ENCODE data around the gene RUBCNL.

The RUBCNL gene

GRCh38 chr13:46340631-46341111 is 46.4 kb downstream of the RUBCNL start:
- DNase-seq (ENCODE audit: low spot score): no peak

GRCh38 chr13:46340011-46340410 is 47.0 kb downstream of the RUBCNL start:
- no peak for DNase-seq (ENCODE audit: low spot score)

GRCh38 chr13:46339035-46339666 is 47.9 kb downstream of the RUBCNL start:
- no peak for DNase-seq (ENCODE audit: low spot score)

GRCh38 chr13:46337700-46338099 is 49.4 kb downstream of the RUBCNL start:
- DNase-seq (ENCODE audit: low spot score): no peak

- no peak for DNase-seq (ENCODE audit: low spot score)
Observed at GRCh38 chr13:46334035-46334822, 52.8 kb downstream of the RUBCNL start.

- no peak for DNase-seq (ENCODE audit: low spot score)
Observed at GRCh38 chr13:46332772-46333171, 54.3 kb downstream of the RUBCNL start.

- no peak for DNase-seq (ENCODE audit: low spot score)
Observed at GRCh38 chr13:46329624-46330023, 57.4 kb downstream of the RUBCNL start.

GRCh38 chr13:46327246-46327645 is 59.8 kb downstream of the RUBCNL start:
- DNase-seq (ENCODE audit: low spot score): no peak

GRCh38 chr13:46324976-46325375 is 62.1 kb downstream of the RUBCNL start:
- DNase-seq (ENCODE audit: low spot score): no peak

- no peak for DNase-seq (ENCODE audit: low spot score)
Observed at GRCh38 chr13:46321494-46322225, 65.4 kb downstream of the RUBCNL start.

GRCh38 chr13:46320821-46321220 is 66.2 kb downstream of the RUBCNL start:
- no peak for DNase-seq (ENCODE audit: low spot score)

GRCh38 chr13:46320406-46320805 is 66.6 kb downstream of the RUBCNL start:
- no peak for DNase-seq (ENCODE audit: low spot score)

GRCh38 chr13:46318986-46319385 is 68.1 kb downstream of the RUBCNL start:
- DNase-seq (ENCODE audit: low spot score): no peak

- DNase-seq (ENCODE audit: low spot score): no peak
Observed at GRCh38 chr13:46317120-46317519, 69.9 kb downstream of the RUBCNL start.

GRCh38 chr13:46315491-46316075 is 71.5 kb downstream of the RUBCNL start:
- no peak for DNase-seq (ENCODE audit: low spot score)

- no peak for DNase-seq (ENCODE audit: low spot score)
Observed at GRCh38 chr13:46315036-46315435, 72.0 kb downstream of the RUBCNL start.

GRCh38 chr13:46314587-46314986 is 72.5 kb downstream of the RUBCNL start:
- DNase-seq (ENCODE audit: low spot score): no peak

- DNase-seq (ENCODE audit: low spot score): no peak
Observed at GRCh38 chr13:46313432-46314257, 73.4 kb downstream of the RUBCNL start.

GRCh38 chr13:46313024-46313423 is 74.0 kb downstream of the RUBCNL start:
- no peak for DNase-seq (ENCODE audit: low spot score)

- DNase-seq (ENCODE audit: low spot score): no peak
Observed at GRCh38 chr13:46311217-46311616, 75.8 kb downstream of the RUBCNL start.

GRCh38 chr13:46310066-46310465 is 77.0 kb downstream of the RUBCNL start:
- no peak for DNase-seq (ENCODE audit: low spot score)

GRCh38 chr13:46307554-46307953 is 79.5 kb downstream of the RUBCNL start:
- DNase-seq (ENCODE audit: low spot score): no peak

Measured in left forelimb (tissue), 1 donor.